ENCODE results near the gene PSMD12.
"Not testable (repeated sequence)": the region's sequence is repeated elsewhere in the genome, so short reads cannot be mapped to it uniquely, and the experiment has no call there.

PSMD12 gene

GRCh38 chr17:67332162-67332508 is 34.2 kb downstream of the PSMD12 start:
- not testable (repeated sequence) for H3K36me3 ChIP-seq (ENCODE audit: control insufficient read depth in 1 of 2, insufficient read depth in 2 of 2, low read length in 2 of 2); H3K27me3 ChIP-seq (ENCODE audit: control insufficient read depth in 1 of 2, insufficient read depth in 2 of 2, low read length in 2 of 2); H3K27ac ChIP-seq (ENCODE audit: low read depth, low read length); H3K9me3 ChIP-seq (ENCODE audit: control insufficient read depth in 1 of 2, low read length in 2 of 2); H3K4me1 ChIP-seq (ENCODE audit: control insufficient read depth in 1 of 2, insufficient read depth in 2 of 2, low read length in 2 of 2); H3K4me3 ChIP-seq (ENCODE audit: low read depth in 1 of 2, low read length in 2 of 2); H3K9ac ChIP-seq (ENCODE audit: low read depth in 1 of 2, low read length in 2 of 2)

DNA sequence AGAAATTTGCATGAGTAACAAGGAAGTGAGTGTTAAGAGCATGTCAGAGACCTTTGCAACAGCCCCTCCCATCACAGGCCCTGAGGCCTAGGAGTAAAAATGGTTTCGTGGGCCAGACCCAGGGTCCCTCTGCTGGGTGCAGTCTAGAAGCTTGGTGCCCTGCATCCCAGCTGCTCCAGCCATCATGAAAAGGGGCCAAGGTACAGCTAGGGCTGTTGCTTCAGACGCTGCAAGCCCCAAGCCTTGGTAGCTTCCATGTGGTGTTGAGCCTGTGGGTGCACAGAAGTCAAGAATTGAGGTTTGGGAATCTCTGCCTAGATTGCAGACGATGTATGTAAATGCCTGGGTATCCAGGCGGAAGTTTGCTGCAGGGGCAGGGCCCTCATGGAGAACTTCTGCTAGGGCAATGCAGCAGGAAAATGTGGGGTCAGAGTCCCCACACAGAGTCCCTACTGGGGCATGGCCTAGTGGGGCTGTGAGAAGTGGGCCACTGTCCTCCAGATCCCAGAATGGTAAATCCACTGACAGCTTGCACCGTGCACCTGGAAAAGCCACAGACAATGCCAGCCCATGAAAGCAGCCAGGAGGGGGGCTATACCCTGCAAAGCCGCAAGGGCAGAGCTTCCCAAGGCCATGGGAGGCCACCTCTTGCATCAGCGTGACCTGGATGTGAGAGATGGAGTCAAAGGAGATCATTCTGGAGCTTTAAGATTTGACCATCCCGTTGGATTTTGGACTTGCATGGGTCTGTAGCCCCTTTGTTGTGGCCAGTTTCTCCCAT is 34.8 kb downstream of the PSMD12 start:
- H3K27me3 ChIP-seq (ENCODE audit: control insufficient read depth in 1 of 2, insufficient read depth in 2 of 2, low read length in 2 of 2); H3K27ac ChIP-seq (ENCODE audit: low read depth, low read length); H3K9ac ChIP-seq (ENCODE audit: low read depth in 1 of 2, low read length in 2 of 2); H3K9me3 ChIP-seq (ENCODE audit: control insufficient read depth in 1 of 2, low read length in 2 of 2); H3K4me1 ChIP-seq (ENCODE audit: control insufficient read depth in 1 of 2, insufficient read depth in 2 of 2, low read length in 2 of 2); H3K36me3 ChIP-seq (ENCODE audit: control insufficient read depth in 1 of 2, insufficient read depth in 2 of 2, low read length in 2 of 2); H3K4me3 ChIP-seq (ENCODE audit: low read depth in 1 of 2, low read length in 2 of 2): not testable (repeated sequence)

- H3K27ac ChIP-seq (ENCODE audit: low read depth, low read length) = no peak overlapping the region
- H3K36me3 ChIP-seq (ENCODE audit: control insufficient read depth in 1 of 2, insufficient read depth in 2 of 2, low read length in 2 of 2) = no peaks in the 10 kb centered on the region
- no peaks in the 10 kb centered on the region for H3K27me3 ChIP-seq (ENCODE audit: control insufficient read depth in 1 of 2, insufficient read depth in 2 of 2, low read length in 2 of 2)
- no peaks in the 10 kb centered on the region for H3K4me1 ChIP-seq (ENCODE audit: control insufficient read depth in 1 of 2, insufficient read depth in 2 of 2, low read length in 2 of 2)
- no peak overlapping the region for H3K4me3 ChIP-seq (ENCODE audit: low read depth in 1 of 2, low read length in 2 of 2)
- H3K9ac ChIP-seq (ENCODE audit: low read depth in 1 of 2, low read length in 2 of 2) = no peak overlapping the region
- H3K9me3 ChIP-seq (ENCODE audit: control insufficient read depth in 1 of 2, low read length in 2 of 2) = no peaks in the 10 kb centered on the region
Observed at GRCh38 chr17:67328026-67328425, 38.4 kb downstream of the PSMD12 start.

- not testable (repeated sequence) for H3K27ac ChIP-seq (ENCODE audit: low read depth, low read length); H3K4me1 ChIP-seq (ENCODE audit: control insufficient read depth in 1 of 2, insufficient read depth in 2 of 2, low read length in 2 of 2); H3K27me3 ChIP-seq (ENCODE audit: control insufficient read depth in 1 of 2, insufficient read depth in 2 of 2, low read length in 2 of 2); H3K9ac ChIP-seq (ENCODE audit: low read depth in 1 of 2, low read length in 2 of 2); H3K4me3 ChIP-seq (ENCODE audit: low read depth in 1 of 2, low read length in 2 of 2); H3K9me3 ChIP-seq (ENCODE audit: control insufficient read depth in 1 of 2, low read length in 2 of 2); H3K36me3 ChIP-seq (ENCODE audit: control insufficient read depth in 1 of 2, insufficient read depth in 2 of 2, low read length in 2 of 2)
Observed at GRCh38 chr17:67326959-67327745, 39.2 kb downstream of the PSMD12 start.

DNA sequence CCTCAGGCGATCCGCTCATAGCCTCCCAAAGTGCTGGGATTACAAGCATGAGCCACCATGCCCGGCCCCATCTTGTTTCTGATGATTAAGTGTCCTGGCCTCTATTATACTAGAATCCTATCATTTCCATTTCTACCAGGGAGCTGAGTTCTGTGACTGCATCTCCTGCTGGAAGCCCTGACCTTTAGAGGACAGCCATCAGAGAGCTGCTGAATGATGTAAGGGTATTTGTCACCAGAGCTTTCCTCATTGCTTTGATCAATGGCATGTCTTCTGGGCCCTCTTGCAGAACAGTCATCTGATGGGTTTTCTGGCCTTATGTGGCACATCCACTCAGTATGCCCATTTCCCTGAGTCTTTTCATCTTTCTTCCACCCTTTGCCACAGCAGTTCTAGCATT is 39.9 kb downstream of the PSMD12 start:
- H3K4me3 ChIP-seq (ENCODE audit: low read depth in 1 of 2, low read length in 2 of 2) = no peak overlapping the region
- no peaks in the 10 kb centered on the region for H3K4me1 ChIP-seq (ENCODE audit: control insufficient read depth in 1 of 2, insufficient read depth in 2 of 2, low read length in 2 of 2)
- H3K36me3 ChIP-seq (ENCODE audit: control insufficient read depth in 1 of 2, insufficient read depth in 2 of 2, low read length in 2 of 2) = no peaks in the 10 kb centered on the region
- H3K27ac ChIP-seq (ENCODE audit: low read depth, low read length) = no peak overlapping the region
- H3K9ac ChIP-seq (ENCODE audit: low read depth in 1 of 2, low read length in 2 of 2) = no peak overlapping the region
- H3K9me3 ChIP-seq (ENCODE audit: control insufficient read depth in 1 of 2, low read length in 2 of 2) = no peaks in the 10 kb centered on the region
- no peaks in the 10 kb centered on the region for H3K27me3 ChIP-seq (ENCODE audit: control insufficient read depth in 1 of 2, insufficient read depth in 2 of 2, low read length in 2 of 2)

DNA sequence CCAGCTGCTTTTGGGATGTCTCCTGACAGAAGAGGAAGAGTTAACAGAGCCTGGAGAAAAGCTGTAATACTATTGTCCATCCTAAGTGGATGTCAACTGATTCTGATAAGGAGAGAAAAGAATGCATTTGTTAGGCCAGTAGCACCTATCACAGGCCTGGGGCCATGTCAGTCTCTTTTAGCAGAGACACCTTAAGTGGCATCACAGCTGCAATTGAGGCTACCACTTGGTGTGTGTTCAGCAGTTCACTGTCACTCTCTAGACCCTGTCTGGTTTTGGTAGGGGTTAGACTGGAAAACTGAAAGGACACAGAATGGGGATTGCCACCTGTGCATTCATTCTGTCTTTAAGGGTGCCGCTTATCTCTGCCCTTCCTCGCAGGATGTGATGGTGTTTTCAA is 42.0 kb downstream of the PSMD12 start:
- no peaks in the 10 kb centered on the region for H3K27me3 ChIP-seq (ENCODE audit: control insufficient read depth in 1 of 2, insufficient read depth in 2 of 2, low read length in 2 of 2)
- no peaks in the 10 kb centered on the region for H3K9me3 ChIP-seq (ENCODE audit: control insufficient read depth in 1 of 2, low read length in 2 of 2)
- no peaks in the 10 kb centered on the region for H3K4me1 ChIP-seq (ENCODE audit: control insufficient read depth in 1 of 2, insufficient read depth in 2 of 2, low read length in 2 of 2)
- no peak overlapping the region for H3K4me3 ChIP-seq (ENCODE audit: low read depth in 1 of 2, low read length in 2 of 2)
- H3K9ac ChIP-seq (ENCODE audit: low read depth in 1 of 2, low read length in 2 of 2) = no peak overlapping the region
- no peak overlapping the region for H3K27ac ChIP-seq (ENCODE audit: low read depth, low read length)
- H3K36me3 ChIP-seq (ENCODE audit: control insufficient read depth in 1 of 2, insufficient read depth in 2 of 2, low read length in 2 of 2) = no peaks in the 10 kb centered on the region

GRCh38 chr17:67323445-67323844 is 42.9 kb downstream of the PSMD12 start:
- H3K9me3 ChIP-seq (ENCODE audit: control insufficient read depth in 1 of 2, low read length in 2 of 2) = no peaks in the 10 kb centered on the region
- H3K9ac ChIP-seq (ENCODE audit: low read depth in 1 of 2, low read length in 2 of 2) = no peak overlapping the region

DNA sequence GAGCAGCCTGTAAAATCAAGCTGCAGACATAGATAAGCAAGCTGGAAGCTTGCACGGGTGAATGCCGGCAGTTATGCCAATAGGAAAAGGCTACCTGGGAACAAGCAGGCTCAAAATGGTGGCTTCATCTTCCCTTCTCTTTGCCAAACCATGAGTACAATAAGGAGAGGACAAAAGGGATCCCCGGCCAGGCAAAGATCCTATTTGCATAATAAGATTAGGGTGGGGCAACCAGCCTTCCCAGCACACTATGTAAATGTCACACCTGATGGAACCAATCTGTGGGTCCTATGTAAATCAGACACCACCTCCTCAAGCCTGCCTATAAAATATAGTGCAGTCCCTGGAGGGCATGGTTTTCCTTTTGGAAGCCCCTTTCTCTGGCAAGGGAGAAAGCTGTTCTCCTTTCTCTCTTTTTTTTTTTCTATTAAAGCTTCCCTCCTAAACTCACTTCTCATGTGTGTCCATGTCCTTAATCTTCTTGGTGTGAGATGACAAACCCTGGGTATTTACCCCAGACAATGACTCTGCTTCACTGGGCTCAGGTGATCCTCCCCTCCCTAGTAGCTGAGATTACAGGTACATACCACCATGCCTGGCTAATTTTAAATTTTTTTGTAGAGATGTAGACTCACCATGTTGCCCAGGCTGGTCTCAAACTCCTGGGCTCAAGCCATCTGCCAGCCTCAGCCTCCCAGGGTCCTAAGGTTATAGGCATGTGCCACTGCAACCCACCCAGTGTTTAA is 44.2 kb downstream of the PSMD12 start:
- Histone ChIP-seq H3K27me3 (ENCODE audit: control insufficient read depth in 1 of 2, insufficient read depth in 2 of 2, low read length in 2 of 2) (no peaks in the 10 kb centered on the region), H3K4me1 (ENCODE audit: control insufficient read depth in 1 of 2, insufficient read depth in 2 of 2, low read length in 2 of 2) (no peaks in the 10 kb centered on the region), H3K36me3 (ENCODE audit: control insufficient read depth in 1 of 2, insufficient read depth in 2 of 2, low read length in 2 of 2) (no peaks in the 10 kb centered on the region), H3K4me3 (ENCODE audit: low read depth in 1 of 2, low read length in 2 of 2) (no peak overlapping the region), H3K9ac (ENCODE audit: low read depth in 1 of 2, low read length in 2 of 2) (no peak overlapping the region), H3K9me3 (ENCODE audit: control insufficient read depth in 1 of 2, low read length in 2 of 2) (no peaks in the 10 kb centered on the region), H3K27ac (ENCODE audit: low read depth, low read length) (no peak overlapping the region)

More at GRCh38 chr17:67323445-67323844, 42.9 kb downstream of the PSMD12 start:
- H3K4me3 ChIP-seq (ENCODE audit: low read depth in 1 of 2, low read length in 2 of 2) = no peak overlapping the region
- no peaks in the 10 kb centered on the region for H3K27me3 ChIP-seq (ENCODE audit: control insufficient read depth in 1 of 2, insufficient read depth in 2 of 2, low read length in 2 of 2)
- no peaks in the 10 kb centered on the region for H3K36me3 ChIP-seq (ENCODE audit: control insufficient read depth in 1 of 2, insufficient read depth in 2 of 2, low read length in 2 of 2)
- no peak overlapping the region for H3K27ac ChIP-seq (ENCODE audit: low read depth, low read length)
- no peaks in the 10 kb centered on the region for H3K4me1 ChIP-seq (ENCODE audit: control insufficient read depth in 1 of 2, insufficient read depth in 2 of 2, low read length in 2 of 2)

DNA sequence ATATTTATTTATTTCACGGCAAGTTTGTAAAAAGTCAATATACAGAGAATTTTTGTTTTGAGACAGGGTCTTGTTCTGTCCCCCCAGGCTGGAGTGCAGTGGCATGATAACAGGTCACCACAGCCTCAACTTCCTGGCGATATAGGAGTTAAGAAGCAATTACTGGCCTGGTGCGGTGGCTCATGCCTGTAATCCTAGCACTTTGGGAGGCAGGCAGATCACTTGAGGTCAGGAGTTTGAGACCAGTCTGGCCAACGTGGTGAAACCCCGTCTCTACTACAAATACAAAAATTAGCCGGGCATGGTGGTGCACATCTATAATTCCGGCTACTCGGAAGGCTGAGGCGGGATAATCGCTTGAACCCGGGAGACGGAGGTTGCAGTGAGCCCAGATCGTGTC is 44.9 kb downstream of the PSMD12 start:
- H3K27ac ChIP-seq (ENCODE audit: low read depth, low read length); H3K36me3 ChIP-seq (ENCODE audit: control insufficient read depth in 1 of 2, insufficient read depth in 2 of 2, low read length in 2 of 2); H3K4me1 ChIP-seq (ENCODE audit: control insufficient read depth in 1 of 2, insufficient read depth in 2 of 2, low read length in 2 of 2); H3K9ac ChIP-seq (ENCODE audit: low read depth in 1 of 2, low read length in 2 of 2); H3K27me3 ChIP-seq (ENCODE audit: control insufficient read depth in 1 of 2, insufficient read depth in 2 of 2, low read length in 2 of 2); H3K9me3 ChIP-seq (ENCODE audit: control insufficient read depth in 1 of 2, low read length in 2 of 2); H3K4me3 ChIP-seq (ENCODE audit: low read depth in 1 of 2, low read length in 2 of 2): not testable (repeated sequence)

DNA sequence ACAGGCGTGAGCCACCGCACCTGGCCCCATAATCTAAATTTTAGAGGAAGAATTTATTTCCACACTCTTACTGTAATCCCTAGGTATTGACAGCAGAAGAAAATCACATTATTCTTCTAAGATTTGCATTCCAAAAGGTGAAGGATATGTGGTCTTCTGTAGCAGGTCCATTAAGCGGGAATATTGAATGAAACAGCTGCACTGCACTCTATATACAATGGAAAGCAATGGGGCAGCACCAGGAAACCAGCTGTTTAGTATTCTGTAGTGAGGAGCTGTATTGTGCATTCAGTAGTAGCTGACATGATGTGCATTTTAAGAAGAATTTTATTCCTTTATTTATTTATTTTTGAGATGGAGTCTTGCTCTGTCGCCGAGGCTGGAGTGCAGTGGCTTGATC is 49.6 kb downstream of the PSMD12 start:
- H3K9ac ChIP-seq (ENCODE audit: low read depth in 1 of 2, low read length in 2 of 2) = no peak overlapping the region
- H3K4me1 ChIP-seq (ENCODE audit: control insufficient read depth in 1 of 2, insufficient read depth in 2 of 2, low read length in 2 of 2) = no peaks in the 10 kb centered on the region
- no peaks in the 10 kb centered on the region for H3K9me3 ChIP-seq (ENCODE audit: control insufficient read depth in 1 of 2, low read length in 2 of 2)

More for the DNA sequence above, 49.6 kb downstream of the PSMD12 start:
- no peaks in the 10 kb centered on the region for H3K36me3 ChIP-seq (ENCODE audit: control insufficient read depth in 1 of 2, insufficient read depth in 2 of 2, low read length in 2 of 2)
- no peak overlapping the region for H3K27ac ChIP-seq (ENCODE audit: low read depth, low read length)
- no peaks in the 10 kb centered on the region for H3K27me3 ChIP-seq (ENCODE audit: control insufficient read depth in 1 of 2, insufficient read depth in 2 of 2, low read length in 2 of 2)
- no peak overlapping the region for H3K4me3 ChIP-seq (ENCODE audit: low read depth in 1 of 2, low read length in 2 of 2)
